ENCODE results near the gene RIMBP2.

Gene RIMBP2

DNA sequence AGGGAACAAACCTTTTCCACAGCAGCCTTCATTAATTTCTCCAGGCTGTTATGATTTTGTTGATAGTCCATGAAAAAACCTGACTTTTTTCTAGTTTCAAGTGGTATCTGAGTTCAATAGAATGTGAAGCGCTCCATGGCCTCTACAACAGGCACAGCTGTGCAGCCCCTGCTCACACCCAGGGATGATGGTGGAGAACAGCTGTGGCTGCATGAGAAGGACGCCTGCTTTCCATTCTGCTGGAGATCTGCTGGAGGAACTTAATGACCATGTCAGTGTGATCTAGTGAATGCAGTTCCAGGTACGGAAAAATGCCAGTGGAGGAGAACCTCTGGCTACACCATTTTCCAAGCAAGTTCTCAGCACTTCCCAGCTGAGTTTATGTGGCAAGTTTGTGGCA lies 297.8 kb downstream of the RIMBP2 start:
- no peak for DNase-seq (ENCODE audit: low read depth)

DNA sequence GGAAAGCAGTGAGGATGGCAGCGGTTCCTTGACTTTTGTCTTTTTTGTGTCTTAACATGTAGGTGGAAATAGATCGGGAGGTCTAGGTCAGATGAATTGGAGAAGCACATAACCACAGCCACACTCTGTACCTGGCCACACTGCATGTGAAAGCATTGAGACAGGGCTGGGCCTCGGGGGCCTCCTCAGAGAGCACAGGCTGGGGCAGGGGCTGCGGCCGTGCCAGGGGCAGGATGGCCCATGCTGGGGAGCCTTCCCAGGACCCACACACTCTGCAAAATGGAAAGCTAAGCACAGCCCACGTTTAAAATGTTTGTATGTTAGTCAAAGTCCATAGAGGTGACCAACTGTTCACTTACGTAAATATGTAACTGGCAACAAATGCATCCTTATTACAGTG lies 301.7 kb downstream of the RIMBP2 start:
- DNase-seq (ENCODE audit: low read depth), result no peak

DNA sequence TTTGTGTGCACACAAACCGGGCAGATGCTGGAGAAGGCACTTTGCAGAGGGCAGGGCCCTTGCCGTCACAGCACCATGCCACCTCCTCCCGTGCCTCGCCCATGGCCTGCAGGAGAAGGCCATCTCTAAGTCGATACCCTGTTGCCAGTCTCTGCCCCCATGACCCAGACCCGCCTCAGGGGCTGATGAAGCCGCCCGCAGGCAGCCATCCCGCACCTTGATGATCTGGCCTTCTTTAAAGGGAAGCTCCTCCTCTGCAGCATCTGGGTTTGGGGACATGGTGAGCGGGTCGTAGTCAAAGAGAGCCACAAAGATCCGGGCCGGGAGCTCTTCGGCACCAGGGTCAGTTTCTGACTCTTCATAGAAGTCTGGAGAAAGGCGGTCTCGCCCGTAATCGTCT lies 302.2 kb downstream of the RIMBP2 start:
- DNase-seq (ENCODE audit: low read depth), result no peak

DNA sequence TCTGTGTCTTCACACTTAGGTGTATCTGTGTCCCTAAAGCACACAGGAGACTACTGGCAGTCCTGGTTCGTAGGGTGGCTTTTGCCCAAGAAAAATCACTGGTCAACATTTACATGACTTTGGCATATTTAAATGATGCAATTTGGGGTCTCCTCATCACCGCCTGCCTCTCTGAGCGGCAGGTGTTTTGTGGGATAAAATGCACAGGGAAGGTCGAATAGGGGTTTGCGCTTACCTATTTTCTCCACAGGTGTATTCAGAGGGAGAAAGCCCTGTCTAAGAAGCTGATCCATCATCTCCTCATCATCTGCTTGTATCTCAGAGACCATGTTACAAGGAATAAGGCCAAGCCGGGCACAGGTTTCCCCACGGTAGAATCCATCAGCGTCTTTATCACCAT lies 303.7 kb downstream of the RIMBP2 start:
- no peak for DNase-seq (ENCODE audit: low read depth)

DNA sequence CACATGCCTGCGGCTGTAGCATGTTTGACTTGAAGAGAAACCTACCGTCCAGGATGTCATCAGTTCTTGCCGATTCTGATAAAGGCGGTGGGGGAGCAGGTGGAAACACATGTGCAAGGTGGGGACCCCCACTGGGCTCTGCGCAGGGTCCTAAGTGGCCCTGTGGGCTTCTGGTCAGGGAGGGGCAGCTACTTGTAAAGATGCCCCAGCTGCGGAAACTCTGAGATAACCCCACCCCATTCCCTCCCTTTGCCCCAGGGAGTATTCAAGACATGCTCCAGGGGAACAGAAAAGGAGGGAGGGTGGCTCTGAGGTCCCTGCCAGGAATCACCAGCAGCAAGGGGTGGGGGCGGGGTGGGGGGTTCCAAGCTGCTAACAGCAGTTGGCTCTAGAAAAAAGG lies 310.8 kb downstream of the RIMBP2 start:
- DNase-seq (ENCODE audit: low read depth), result no peak

DNA sequence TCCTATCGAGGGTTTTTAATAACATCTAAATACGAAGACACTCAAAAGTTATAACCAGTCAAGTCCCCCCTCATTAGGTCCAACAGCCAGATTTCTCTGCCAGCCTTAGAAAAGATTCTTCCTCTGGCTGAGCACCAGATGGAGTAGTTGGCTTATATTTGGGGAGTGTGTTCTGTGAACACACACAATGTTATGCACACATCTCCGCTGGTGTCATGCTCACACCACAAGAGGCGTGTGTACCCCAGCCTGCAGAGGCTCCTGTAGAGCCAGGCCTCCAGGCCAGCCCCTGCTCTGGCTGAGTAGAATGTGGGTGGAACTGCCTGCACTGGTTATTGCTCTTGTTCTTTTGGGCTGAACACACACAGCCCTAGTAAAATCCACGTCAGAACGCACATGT lies 314.4 kb downstream of the RIMBP2 start:
- no peak for DNase-seq (ENCODE audit: low read depth)

DNA sequence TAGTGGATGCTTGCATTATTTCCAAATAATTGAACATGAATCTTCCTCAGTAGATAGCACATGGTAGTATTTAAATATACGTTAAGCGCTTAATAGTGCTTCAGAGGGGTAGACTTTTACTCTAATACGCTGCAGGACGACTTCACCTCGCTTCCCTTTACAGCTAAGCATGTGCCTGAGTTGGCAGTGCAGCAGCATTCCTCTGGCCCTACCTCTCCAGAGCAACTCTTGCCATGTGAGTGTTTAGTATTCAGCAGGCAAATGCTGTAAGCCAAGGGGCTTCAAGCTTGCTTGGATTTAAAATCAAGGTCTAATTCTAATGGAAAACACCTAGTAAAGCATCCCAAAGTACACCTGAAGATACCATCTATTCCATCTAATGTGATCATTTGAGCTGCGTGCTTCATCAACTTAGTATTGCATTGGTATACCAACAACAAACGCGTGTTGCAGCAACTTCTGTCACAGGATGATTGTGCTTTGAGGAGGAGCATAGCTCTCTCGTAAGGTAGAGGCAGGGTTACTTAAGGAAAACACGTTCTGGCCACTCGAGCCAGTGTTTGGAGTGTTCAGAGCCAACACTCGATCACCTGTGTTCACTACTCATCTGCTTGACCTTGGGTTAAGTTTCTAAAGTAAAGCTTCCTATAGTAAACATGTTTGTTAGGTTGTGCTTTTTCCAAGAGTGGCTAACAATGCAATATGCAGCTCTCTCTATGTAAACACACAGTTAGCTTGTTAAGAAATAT lies 317.8 kb downstream of the RIMBP2 start:
- no peak for DNase-seq (ENCODE audit: low read depth)

DNA sequence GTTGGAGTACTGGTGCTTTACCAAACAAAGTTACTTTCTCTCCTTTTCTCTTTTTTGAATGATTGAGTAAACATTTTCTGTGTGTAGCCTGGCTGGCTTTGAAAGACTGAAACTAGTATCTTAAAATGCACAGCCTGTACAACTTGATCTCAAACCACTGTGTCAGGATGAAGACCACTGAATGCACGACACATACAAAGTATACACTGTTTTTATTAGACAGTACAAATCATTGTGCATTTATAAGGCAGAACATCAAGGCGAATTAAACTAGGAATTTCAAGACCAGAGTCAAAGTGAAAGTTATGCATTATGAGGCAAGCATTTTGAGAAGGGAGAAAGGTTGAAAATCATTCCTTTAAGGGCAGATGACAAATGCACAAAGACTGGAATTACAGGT lies 319.4 kb downstream of the RIMBP2 start:
- no peak for DNase-seq (ENCODE audit: low read depth)

DNA sequence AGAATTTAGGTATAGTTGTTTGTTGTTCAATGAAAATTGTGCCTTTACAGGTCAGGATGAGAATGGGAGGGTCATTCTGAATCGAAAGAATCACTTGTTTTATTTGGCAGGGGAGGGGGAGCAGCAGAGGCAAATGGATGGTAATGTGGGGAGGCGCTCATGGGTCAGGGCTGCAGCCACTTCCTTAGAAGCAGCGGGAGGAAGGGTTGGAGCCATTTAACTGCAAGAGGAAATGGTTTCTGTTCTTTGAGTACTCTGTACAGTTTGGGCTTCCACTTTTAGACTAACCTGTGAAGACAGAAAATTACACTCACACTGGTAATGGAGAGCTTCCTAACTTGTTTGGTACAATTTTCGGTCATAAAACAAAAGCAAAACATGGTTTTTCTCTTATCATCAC lies 321.2 kb downstream of the RIMBP2 start:
- DNase-seq (ENCODE audit: low read depth), result no peak

DNA sequence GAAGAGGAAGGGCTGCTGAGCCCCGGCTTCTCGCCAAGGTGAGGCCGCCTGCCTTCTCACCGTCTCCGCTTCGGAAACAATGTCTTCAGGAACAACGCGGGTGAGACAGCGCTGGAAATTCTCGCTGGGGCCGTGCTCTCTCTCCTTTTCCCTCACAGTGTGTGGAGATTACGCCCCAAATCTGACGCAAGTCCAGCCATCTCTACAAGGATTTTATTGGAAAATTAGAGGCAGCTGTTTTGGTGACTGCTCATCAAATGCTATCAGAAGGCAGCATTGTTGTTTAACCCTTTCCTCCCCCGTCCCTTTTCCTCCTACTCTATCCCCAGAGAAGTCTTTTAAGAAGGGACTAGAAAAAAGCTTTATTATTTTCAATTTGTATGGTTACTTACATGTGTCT lies 324.9 kb downstream of the RIMBP2 start:
- no peak for DNase-seq (ENCODE audit: low read depth)

DNA sequence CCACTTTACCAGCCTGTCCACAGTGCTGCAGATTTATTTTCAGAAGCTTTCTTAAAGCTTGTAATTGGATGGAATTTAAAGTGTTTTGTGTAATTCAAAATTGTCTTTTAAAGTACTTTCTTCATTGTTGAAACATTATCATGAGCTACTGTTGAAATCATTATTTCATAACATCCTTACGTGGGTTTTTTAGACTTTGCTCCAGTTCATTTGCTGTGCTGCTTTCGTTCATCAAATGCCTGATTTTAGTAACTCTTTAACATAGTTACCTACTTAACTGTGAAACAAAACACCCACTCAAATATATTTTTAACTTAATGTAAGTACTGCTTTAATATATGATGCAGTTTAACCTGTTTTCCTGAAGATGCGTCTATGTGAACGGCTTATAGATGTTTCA lies 330.9 kb downstream of the RIMBP2 start:
- no peak for DNase-seq (ENCODE audit: low read depth)

DNA sequence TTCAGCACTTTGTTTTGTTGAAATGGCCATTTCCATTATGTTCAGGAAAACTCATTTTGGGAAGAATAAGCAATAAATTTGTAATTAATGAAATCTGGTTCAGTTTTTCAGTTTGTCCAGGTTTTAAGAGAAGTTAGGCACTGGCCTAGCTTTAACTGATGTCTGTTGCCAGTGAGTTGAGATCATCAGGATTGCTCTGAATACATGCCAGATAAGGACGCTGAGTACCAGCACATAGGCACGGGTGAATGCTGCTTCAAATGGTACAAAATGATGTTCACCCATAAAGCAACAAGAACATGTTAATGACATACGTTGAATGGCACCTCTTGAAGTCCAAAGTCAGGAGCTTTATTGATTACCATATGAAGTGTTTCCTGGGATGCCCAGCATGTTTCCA lies 331.9 kb downstream of the RIMBP2 start:
- no peak for DNase-seq (ENCODE audit: low read depth)

DNA sequence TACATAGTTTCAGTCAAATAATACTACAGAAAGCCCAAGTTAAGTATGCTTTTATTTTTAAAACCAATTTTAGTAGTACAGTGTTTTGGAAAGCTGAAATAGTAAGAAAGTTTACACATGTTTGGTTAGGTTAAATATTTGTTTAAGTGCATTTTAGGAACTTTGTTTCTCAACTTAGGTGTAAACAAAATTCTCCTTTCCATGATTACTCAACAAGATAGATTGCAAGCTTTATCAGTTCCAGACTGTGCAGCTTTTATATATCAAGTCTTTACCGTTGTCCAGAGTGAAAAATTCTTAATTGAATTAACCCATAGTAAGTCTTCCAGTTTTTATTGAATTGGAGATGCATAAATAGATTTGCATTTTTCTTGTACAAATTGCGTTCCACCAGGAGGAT lies 333.3 kb downstream of the RIMBP2 start:
- no peak for DNase-seq (ENCODE audit: low read depth)

DNA sequence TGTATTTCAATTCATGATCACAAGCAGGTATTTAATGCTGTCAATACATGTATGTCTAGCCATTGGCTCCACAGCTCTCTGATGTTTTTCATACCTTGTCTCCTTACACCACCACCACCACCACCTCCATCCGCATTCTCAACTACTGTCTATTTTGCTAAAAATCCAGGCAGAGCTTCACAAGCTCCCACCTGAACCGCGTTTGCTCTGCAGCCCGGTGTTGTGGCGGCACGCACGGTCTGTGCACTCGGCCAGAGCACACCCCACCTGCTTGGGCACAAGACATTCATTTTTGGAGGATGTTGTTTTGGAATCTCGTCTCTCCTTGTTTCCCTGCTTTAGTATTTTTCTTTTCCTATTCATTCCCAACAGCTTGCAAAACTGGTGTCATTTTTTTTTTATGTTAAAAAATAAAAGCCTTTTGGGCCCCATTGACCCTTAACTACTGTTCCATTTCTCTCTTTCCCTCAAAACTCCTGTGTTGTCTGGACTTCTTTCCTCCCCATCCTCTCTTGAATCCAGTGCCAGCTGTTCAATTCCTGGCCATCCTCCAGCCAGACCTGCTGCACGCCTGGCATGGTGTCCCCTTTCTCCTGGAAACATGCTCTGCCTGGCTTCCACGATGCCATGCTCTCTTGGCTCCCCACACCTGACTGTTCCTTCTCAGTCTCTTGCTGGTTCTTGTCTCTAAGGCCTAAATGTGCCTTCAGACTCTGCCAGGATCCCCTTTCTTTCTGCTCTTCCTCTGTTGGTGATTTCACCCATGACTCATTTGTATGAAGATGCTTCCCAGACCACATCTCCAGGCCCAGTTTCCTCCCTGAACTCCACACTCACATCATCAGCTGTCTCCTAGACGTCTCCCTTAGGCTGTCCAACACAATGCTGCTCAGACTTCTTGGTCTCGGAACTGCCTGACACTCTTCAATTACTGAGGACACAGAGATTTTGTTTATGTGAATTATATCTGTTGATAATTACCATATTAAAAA lies 340.5 kb downstream of the RIMBP2 start:
- DNase-seq (ENCODE audit: low read depth), result no peak

DNA sequence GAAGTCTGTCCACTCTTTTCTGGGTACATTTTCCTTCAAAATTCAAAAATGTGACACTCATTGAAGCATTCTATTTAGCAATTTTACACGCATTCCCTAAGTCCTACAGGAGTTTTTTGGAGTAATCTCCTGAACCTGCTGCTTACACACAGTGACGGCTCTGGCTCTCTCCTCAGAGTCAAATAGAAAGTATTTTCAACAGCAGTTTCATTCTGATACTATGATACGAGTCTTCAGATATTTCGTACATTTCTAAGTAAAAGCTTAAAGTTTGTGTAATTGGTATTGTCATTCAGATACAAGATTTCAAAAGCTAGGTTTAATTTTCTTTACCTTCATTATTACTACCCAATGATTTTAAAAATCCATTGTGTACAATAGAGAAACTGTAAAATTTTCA lies 342.0 kb downstream of the RIMBP2 start:
- DNase-seq (ENCODE audit: low read depth), result no peak

DNA sequence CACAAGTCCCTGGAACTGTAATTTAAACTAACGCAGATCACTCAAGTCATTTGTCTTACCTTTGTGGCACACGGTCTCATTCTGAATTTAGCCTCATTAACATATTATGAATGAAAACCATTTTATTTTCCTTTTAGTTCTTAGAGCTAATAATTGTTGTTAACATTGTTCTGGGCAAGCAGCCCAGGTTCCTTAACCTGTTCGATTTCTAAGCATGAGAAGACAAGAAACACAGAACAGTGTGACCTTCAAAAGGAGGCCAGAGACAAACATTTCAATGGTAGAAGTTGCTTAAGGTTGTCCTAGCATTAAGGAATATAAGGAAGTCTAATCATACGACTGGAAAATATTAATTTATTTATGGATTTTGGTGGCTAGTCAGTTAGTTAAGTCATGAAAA lies 343.2 kb downstream of the RIMBP2 start:
- no peak for DNase-seq (ENCODE audit: low read depth)

DNA sequence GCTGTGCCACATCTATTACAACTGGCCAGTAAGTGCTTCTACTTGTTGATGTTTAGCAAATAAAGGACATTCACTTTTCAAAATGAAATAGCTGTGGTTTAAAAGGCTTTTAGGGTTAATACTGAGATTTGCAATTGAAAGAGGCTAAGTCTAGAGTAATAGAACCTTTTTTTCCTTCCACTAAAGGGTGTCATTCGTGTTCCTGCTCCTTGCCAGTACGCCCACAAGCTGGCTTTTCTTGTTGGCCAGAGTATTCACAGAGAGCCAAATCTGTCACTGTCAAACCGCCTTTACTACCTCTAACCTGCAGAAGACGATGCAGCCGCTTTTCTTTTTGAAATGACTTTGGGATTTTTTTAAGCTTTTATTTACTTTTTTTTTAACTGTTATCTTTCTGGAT lies 344.8 kb downstream of the RIMBP2 start:
- DNase-seq (ENCODE audit: low read depth), result no peak

DNA sequence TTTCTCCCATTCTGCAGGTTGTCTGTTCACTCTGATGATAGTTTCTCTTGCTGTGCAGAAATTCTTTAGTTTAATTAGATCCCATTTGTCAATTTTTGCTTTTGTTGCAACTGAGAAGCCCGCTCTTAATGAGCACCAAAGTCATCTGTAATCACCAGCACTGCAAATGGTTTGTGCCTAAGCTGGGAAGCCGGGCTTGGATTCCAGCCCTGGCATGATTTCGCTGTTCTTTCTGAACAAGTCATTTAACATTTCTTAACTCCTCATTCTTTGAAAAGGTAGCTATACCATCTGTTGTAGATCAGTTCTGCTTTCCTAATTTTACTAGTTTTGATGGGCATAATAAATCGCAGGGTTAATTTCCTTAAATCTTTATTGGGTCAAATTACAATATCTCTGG lies 346.3 kb downstream of the RIMBP2 start:
- no peak for DNase-seq (ENCODE audit: low read depth)

DNA sequence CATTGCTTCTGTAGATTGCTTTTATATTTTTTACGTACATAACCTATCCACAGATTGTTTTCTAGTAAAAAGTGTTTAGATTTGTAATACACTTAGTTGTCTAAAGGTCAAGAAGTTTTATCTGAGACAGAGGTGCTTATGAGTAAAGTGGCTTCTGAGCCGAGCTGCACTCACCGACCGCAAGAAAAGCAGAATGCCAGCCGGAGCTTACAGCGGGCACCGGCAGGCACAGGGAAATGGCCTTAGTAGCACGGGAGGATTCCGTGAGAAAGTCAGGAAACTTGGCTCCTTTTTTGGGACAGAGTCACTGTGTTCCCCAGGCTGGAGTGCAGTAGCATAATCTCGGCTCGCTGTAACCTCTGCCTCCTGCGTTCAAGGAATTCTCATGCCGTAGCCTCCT lies 348.6 kb downstream of the RIMBP2 start:
- no peak for DNase-seq (ENCODE audit: low read depth)

DNA sequence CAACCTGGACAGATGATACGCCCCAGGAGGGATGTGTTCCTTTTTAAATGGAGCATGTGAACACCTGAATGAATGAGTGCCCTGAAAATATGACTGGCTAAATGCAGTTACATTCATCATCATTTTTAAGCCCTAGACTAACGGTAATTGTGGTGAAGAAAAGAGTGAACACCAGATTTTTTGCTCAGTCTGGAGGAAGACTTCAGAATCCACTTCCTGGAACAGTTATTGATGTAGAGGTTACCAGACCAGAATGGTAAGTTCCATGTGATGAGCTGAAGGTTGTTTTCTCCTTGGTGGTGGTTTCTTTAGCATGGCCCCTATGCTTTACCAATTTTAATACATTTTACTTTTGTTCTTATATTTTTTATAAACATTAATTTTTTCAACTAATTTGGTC lies 349.1 kb downstream of the RIMBP2 start:
- no peak for DNase-seq (ENCODE audit: low read depth)

DNA sequence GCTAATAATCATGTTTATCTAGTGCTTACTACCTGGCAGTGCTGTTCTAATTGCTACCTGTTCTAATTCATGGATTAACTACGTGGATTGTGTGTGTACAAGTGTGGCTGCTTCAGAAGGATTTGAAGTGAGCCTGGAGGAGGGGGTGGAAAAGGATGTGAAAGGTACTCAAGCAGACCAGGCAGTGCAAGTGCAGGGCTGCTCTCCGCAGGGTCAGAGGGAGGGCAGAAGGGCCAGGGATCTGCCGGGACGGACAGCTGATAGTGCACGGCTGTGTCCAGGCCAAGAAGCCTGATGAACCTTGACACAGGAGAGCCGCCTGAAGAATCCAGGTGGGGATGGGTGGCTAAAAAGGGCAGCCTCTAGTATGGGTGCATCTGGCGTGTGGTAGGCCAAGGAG lies 349.9 kb downstream of the RIMBP2 start:
- no peak for DNase-seq (ENCODE audit: low read depth)

DNA sequence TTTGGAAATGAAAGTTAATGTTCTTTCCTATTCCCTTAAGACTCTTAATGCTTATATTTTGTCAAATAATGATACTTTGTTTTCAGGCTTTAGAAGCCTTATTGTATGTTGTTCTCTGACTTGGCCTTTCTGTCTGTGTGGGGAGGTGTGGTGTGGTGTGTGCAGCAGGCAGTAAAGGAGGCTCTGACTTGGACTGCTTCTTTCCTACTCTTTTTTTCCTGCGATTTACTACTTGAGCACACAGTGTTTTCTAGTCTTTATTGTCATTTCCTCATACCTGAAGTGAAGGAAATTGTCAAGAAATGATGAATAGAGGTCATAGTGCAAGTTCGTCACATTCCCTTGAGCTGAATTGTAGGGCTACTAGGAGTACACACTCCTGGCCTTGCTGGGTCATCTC lies 351.5 kb downstream of the RIMBP2 start:
- no peak for DNase-seq (ENCODE audit: low read depth)

DNA sequence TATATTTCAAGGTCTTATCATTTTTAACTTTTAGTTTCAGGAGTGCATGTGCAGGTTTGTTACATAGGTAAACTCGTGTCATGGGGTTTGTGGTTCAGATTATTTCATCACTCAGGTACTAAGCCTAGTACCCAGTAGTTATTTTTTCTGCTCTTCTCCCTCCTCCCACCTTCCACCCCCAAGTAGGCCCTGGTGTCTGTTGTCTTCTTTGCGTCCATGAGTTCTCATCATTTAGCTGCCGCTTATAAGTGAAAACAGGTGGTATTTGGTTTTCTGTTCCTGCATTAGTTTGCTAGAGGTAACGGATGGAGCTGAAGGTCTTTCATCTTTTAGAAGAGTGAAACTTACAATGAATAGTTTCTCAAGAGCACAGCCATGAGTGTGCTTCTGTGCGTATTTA lies 354.0 kb downstream of the RIMBP2 start:
- no peak for DNase-seq (ENCODE audit: low read depth)

All from GM04503 (cell line).